Left renal cortex interstitium (tissue), 4 donors: ENCODE data around the gene DACT1. TPM values are rescaled to one million over a fixed set of nuclear protein-coding genes. Genes with fewer than 3 reads are reported as not detected.

Source experiments
- polyA plus RNA-seq, 4 donors: library from polyadenylated mRNA; unstranded; fragments of 120-200 nt; gene quantifications; one replicate each; pipeline ENCODE4 v1.2.1, GENCODE V29; 2013; ENCODE audit not compliant: insufficient read length in 4 of 4

Gene DACT1
- polyA plus RNA-seq, 4 donors = 25.6 to 41.7 (median 36.3) TPM

Other genes starting within 250 kb of the DACT1 start
- gene TOMM20L, start 242.0 kb upstream of the DACT1 start, polyA plus RNA-seq = 1 to 10 TPM; 1.2 to 1.9 (median 1.4) TPM
- gene TIMM9, start 210.4 kb upstream of the DACT1 start, polyA plus RNA-seq = 10 to 100 TPM; 76.3 to 86.1 (median 80.7) TPM
- 10 to 100 TPM; 18.0 to 24.1 (median 22.9) TPM for gene KIAA0586, start 210.2 kb upstream of the DACT1 start, polyA plus RNA-seq